ENCODE results near the gene CHSY3. TPM values are rescaled to one million over a fixed set of nuclear protein-coding genes. Genes with fewer than 3 reads are reported as not detected.

CHSY3 gene
- polyA plus RNA-seq, 6 donors from 2014 or later = not detected

- ATAC-seq (ENCODE audit: low read depth in 2 of 2) = no peak
- DNase-seq = no peak
- no peak overlapping the region for H3K4me3 Mint-ChIP-seq
- peaks cover 1 to 27% (median 11%) of the 10 kb centered on the region in 7 donors for H3K9me3 Mint-ChIP-seq
- no peaks in the 10 kb centered on the region for H3K36me3 Mint-ChIP-seq
- H3K27me3 Mint-ChIP-seq = no peaks in the 10 kb centered on the region
- no peaks in the 10 kb centered on the region for H3K4me1 Mint-ChIP-seq
- no peak overlapping the region for H3K27ac Mint-ChIP-seq
Observed at GRCh38 chr5:130017173-130017572, 112.9 kb downstream of the CHSY3 start.

GRCh38 chr5:130018641-130019040, 114.4 kb downstream of the CHSY3 start:
- DNase-seq = no peak
- no peak for ATAC-seq (ENCODE audit: low read depth in 2 of 2)

GRCh38 chr5:130021000-130021399, 116.7 kb downstream of the CHSY3 start:
- ATAC-seq (ENCODE audit: low read depth in 2 of 2) = no peak
- Mint-ChIP-seq H3K36me3 (no peaks in the 10 kb centered on the region), H3K27me3 (no peaks in the 10 kb centered on the region), H3K4me3 (no peak overlapping the region), H3K27ac (no peak overlapping the region), H3K9me3 (peaks cover 0 to 6% (median 2%) of the 10 kb centered on the region in 7 donors), H3K4me1 (no peaks in the 10 kb centered on the region)
- no peak for DNase-seq

More at GRCh38 chr5:130018641-130019040, 114.4 kb downstream of the CHSY3 start:
- Mint-ChIP-seq H3K36me3 (no peaks in the 10 kb centered on the region), H3K4me1 (no peaks in the 10 kb centered on the region), H3K4me3 (no peak overlapping the region), H3K27me3 (no peaks in the 10 kb centered on the region), H3K9me3 (peaks cover 1 to 24% (median 10%) of the 10 kb centered on the region in 7 donors), H3K27ac (no peak overlapping the region)

GRCh38 chr5:130021876-130022275, 117.6 kb downstream of the CHSY3 start:
- no peak overlapping the region for H3K4me3 Mint-ChIP-seq

GRCh38 chr5:130023604-130024003, 119.3 kb downstream of the CHSY3 start:
- no peak for DNase-seq
- Mint-ChIP-seq H3K4me1 (no peaks in the 10 kb centered on the region), H3K9me3 (peaks cover 0 to 4% (median 2%) of the 10 kb centered on the region in 7 donors), H3K27me3 (no peaks in the 10 kb centered on the region), H3K4me3 (no peak overlapping the region), H3K36me3 (no peaks in the 10 kb centered on the region), H3K27ac (no peak overlapping the region)
- ATAC-seq (ENCODE audit: low read depth in 2 of 2) = no peak

More at GRCh38 chr5:130021876-130022275, 117.6 kb downstream of the CHSY3 start:
- ATAC-seq (ENCODE audit: low read depth in 2 of 2) (no peak), DNase-seq (no peak)
- no peaks in the 10 kb centered on the region for H3K36me3 Mint-ChIP-seq
- no peaks in the 10 kb centered on the region for H3K27me3 Mint-ChIP-seq
- peaks cover 0 to 3% (median 0%) of the 10 kb centered on the region in 7 donors for H3K9me3 Mint-ChIP-seq
- no peak overlapping the region for H3K27ac Mint-ChIP-seq
- H3K4me1 Mint-ChIP-seq = no peaks in the 10 kb centered on the region

- Mint-ChIP-seq H3K36me3 (no peaks in the 10 kb centered on the region), H3K27me3 (no peaks in the 10 kb centered on the region), H3K27ac (no peak overlapping the region), H3K4me1 (no peaks in the 10 kb centered on the region), H3K9me3 (peaks cover 0 to 8% (median 5%) of the 10 kb centered on the region in 7 donors), H3K4me3 (no peak overlapping the region)
- ATAC-seq (ENCODE audit: low read depth in 2 of 2) (no peak), DNase-seq (no peak)
Observed at GRCh38 chr5:130024006-130024405, 119.7 kb downstream of the CHSY3 start.

- H3K36me3 Mint-ChIP-seq = no peaks in the 10 kb centered on the region
- ATAC-seq (ENCODE audit: low read depth in 2 of 2) (no peak), DNase-seq (no peak)
- H3K27me3 Mint-ChIP-seq = no peaks in the 10 kb centered on the region
- no peaks in the 10 kb centered on the region for H3K4me1 Mint-ChIP-seq
- H3K4me3 Mint-ChIP-seq = no peak overlapping the region
- peaks cover 0 to 7% (median 4%) of the 10 kb centered on the region in 7 donors for H3K9me3 Mint-ChIP-seq
- peak overlapping the region in 1 of 6 donors; percentile 48 for H3K27ac Mint-ChIP-seq
Observed at GRCh38 chr5:130025511-130025910, 121.2 kb downstream of the CHSY3 start.

GRCh38 chr5:130032807-130033206, 128.5 kb downstream of the CHSY3 start:
- ATAC-seq (ENCODE audit: low read depth in 2 of 2) = no peak
- no peaks in the 10 kb centered on the region for H3K36me3 Mint-ChIP-seq
- no peak for DNase-seq
- no peaks in the 10 kb centered on the region for H3K27me3 Mint-ChIP-seq
- no peak overlapping the region for H3K27ac Mint-ChIP-seq
- no peak overlapping the region for H3K4me3 Mint-ChIP-seq
- H3K4me1 Mint-ChIP-seq = no peaks in the 10 kb centered on the region
- peaks cover 0 to 10% (median 4%) of the 10 kb centered on the region in 7 donors for H3K9me3 Mint-ChIP-seq

- Mint-ChIP-seq H3K4me3 (no peak overlapping the region), H3K27me3 (no peaks in the 10 kb centered on the region), H3K27ac (no peak overlapping the region), H3K9me3 (peaks cover 0 to 5% (median 0%) of the 10 kb centered on the region in 7 donors), H3K36me3 (no peaks in the 10 kb centered on the region), H3K4me1 (no peaks in the 10 kb centered on the region)
- ATAC-seq (ENCODE audit: low read depth in 2 of 2) = no peak
- DNase-seq = no peak
Observed at GRCh38 chr5:130034566-130035210, 130.4 kb downstream of the CHSY3 start.

- Mint-ChIP-seq H3K36me3 (no peaks in the 10 kb centered on the region), H3K27me3 (no peaks in the 10 kb centered on the region), H3K4me1 (no peaks in the 10 kb centered on the region), H3K4me3 (no peak overlapping the region), H3K9me3 (peaks cover 0 to 5% (median 0%) of the 10 kb centered on the region in 7 donors), H3K27ac (no peak overlapping the region)
- ATAC-seq (ENCODE audit: low read depth in 2 of 2) = no peak
- DNase-seq = no peak
Observed at GRCh38 chr5:130035388-130035787, 131.1 kb downstream of the CHSY3 start.

GRCh38 chr5:130037905-130038304, 133.6 kb downstream of the CHSY3 start:
- no peak for ATAC-seq (ENCODE audit: low read depth in 2 of 2)

GRCh38 chr5:130043834-130044233, 139.6 kb downstream of the CHSY3 start:
- Mint-ChIP-seq H3K4me1 (no peaks in the 10 kb centered on the region), H3K36me3 (no peaks in the 10 kb centered on the region), H3K9me3 (peaks cover 0 to 7% (median 0%) of the 10 kb centered on the region in 7 donors), H3K4me3 (no peak overlapping the region), H3K27me3 (no peaks in the 10 kb centered on the region), H3K27ac (no peak overlapping the region)
- DNase-seq (no peak), ATAC-seq (ENCODE audit: low read depth in 2 of 2) (no peak)

More at GRCh38 chr5:130037905-130038304, 133.6 kb downstream of the CHSY3 start:
- H3K27me3 Mint-ChIP-seq = no peaks in the 10 kb centered on the region
- no peak overlapping the region for H3K27ac Mint-ChIP-seq
- no peak for DNase-seq
- no peaks in the 10 kb centered on the region for H3K36me3 Mint-ChIP-seq
- no peak overlapping the region for H3K4me3 Mint-ChIP-seq
- H3K9me3 Mint-ChIP-seq = peaks cover 0 to 5% (median 0%) of the 10 kb centered on the region in 7 donors
- H3K4me1 Mint-ChIP-seq = no peaks in the 10 kb centered on the region

- no peak for ATAC-seq (ENCODE audit: low read depth in 2 of 2)
- H3K27me3 Mint-ChIP-seq = no peaks in the 10 kb centered on the region
Observed at GRCh38 chr5:130045334-130045733, 141.1 kb downstream of the CHSY3 start.

GRCh38 chr5:130050585-130050984, 146.3 kb downstream of the CHSY3 start:
- ATAC-seq (ENCODE audit: low read depth in 2 of 2) (no peak), DNase-seq (no peak)
- Mint-ChIP-seq H3K27ac (no peak overlapping the region), H3K4me3 (no peak overlapping the region), H3K36me3 (no peaks in the 10 kb centered on the region), H3K27me3 (no peaks in the 10 kb centered on the region), H3K4me1 (no peaks in the 10 kb centered on the region), H3K9me3 (peaks cover 0 to 2% (median 0%) of the 10 kb centered on the region in 7 donors)

More at GRCh38 chr5:130045334-130045733, 141.1 kb downstream of the CHSY3 start:
- H3K36me3 Mint-ChIP-seq = no peaks in the 10 kb centered on the region
- DNase-seq = no peak
- H3K4me3 Mint-ChIP-seq = no peak overlapping the region
- no peaks in the 10 kb centered on the region for H3K4me1 Mint-ChIP-seq
- no peak overlapping the region for H3K27ac Mint-ChIP-seq
- H3K9me3 Mint-ChIP-seq = peaks cover 0 to 7% (median 0%) of the 10 kb centered on the region in 7 donors
